ENCODE measurements around the gene COLQ.
"Not testable (repeated sequence)": the region's sequence is repeated elsewhere in the genome, so short reads cannot be mapped to it uniquely, and the experiment has no call there.

The COLQ gene

GRCh38 chr3:15427981-15428380 lies 93.5 kb downstream of the COLQ start:
- Histone ChIP-seq H3K36me3 (ENCODE audit: control insufficient read depth, insufficient read depth, low read length) (peaks cover 64% of the 10 kb centered on the region), H3K4me3 (ENCODE audit: extremely low read depth, insufficient read depth, low read length, poor library complexity, severe bottlenecking) (peak overlapping the region; percentile 95), H3K4me1 (ENCODE audit: control insufficient read depth, insufficient read depth, low read length, poor library complexity, severe bottlenecking) (peaks cover 14% of the 10 kb centered on the region), H3K9me3 (ENCODE audit: control insufficient read depth, low read length) (peaks cover 4% of the 10 kb centered on the region), H3K27ac (ENCODE audit: low read depth, low read length, severe bottlenecking) (peak overlapping the region; percentile 71)
- WGBS, 2 experiments (ENCODE audit: insufficient coverage in 2 of 2) = 0 to 2% methylated on average over 6 to 9 of the region's 11 CpGs

GRCh38 chr3:15427182-15427880 lies 94.2 kb downstream of the COLQ start, which contains the start of the genes EAF1 and METTL6:
EAF1 (plus strand) TSS chr3:15427598; CDS start chr3:15427780, 182 bp downstream.
METTL6 (minus strand) TSS chr3:15427544; CDS start chr3:15426511, 1,033 bp downstream.
- peaks cover 14% of the 10 kb centered on the region for H3K4me1 ChIP-seq (ENCODE audit: control insufficient read depth, insufficient read depth, low read length, poor library complexity, severe bottlenecking)
- H3K9me3 ChIP-seq (ENCODE audit: control insufficient read depth, low read length) = peaks cover 4% of the 10 kb centered on the region
- H3K36me3 ChIP-seq (ENCODE audit: control insufficient read depth, insufficient read depth, low read length) = peaks cover 69% of the 10 kb centered on the region
- 0 to 1% methylated on average over 51 to 52 of the region's 52 CpGs for WGBS, 2 experiments (ENCODE audit: insufficient coverage in 2 of 2)
- H3K4me3 ChIP-seq (ENCODE audit: extremely low read depth, insufficient read depth, low read length, poor library complexity, severe bottlenecking) = peak within 1 kb of the TSS; percentile 95
- peak within 1 kb of the TSS; percentile 71 for H3K27ac ChIP-seq (ENCODE audit: low read depth, low read length, severe bottlenecking)

- peaks cover 4% of the 10 kb centered on the region for H3K9me3 ChIP-seq (ENCODE audit: control insufficient read depth, low read length)
- H3K4me1 ChIP-seq (ENCODE audit: control insufficient read depth, insufficient read depth, low read length, poor library complexity, severe bottlenecking) = peaks cover 14% of the 10 kb centered on the region
- peak overlapping the region; percentile 71 for H3K27ac ChIP-seq (ENCODE audit: low read depth, low read length, severe bottlenecking)
- WGBS, 2 experiments (ENCODE audit: insufficient coverage in 2 of 2) = 46 to 55% methylated on average over 12 to 15 of the region's 16 CpGs
- H3K36me3 ChIP-seq (ENCODE audit: control insufficient read depth, insufficient read depth, low read length) = peaks cover 69% of the 10 kb centered on the region
- peak overlapping the region; percentile 95 for H3K4me3 ChIP-seq (ENCODE audit: extremely low read depth, insufficient read depth, low read length, poor library complexity, severe bottlenecking)
These were observed 94.9 kb downstream of the COLQ start for GRCh38 chr3:15426579-15427118.

- Histone ChIP-seq H3K36me3 (ENCODE audit: control insufficient read depth, insufficient read depth, low read length) (peaks cover 70% of the 10 kb centered on the region), H3K9me3 (ENCODE audit: control insufficient read depth, low read length) (no peaks in the 10 kb centered on the region), H3K4me3 (ENCODE audit: extremely low read depth, insufficient read depth, low read length, poor library complexity, severe bottlenecking) (no peak overlapping the region), H3K27ac (ENCODE audit: low read depth, low read length, severe bottlenecking) (no peak overlapping the region), H3K4me1 (ENCODE audit: control insufficient read depth, insufficient read depth, low read length, poor library complexity, severe bottlenecking) (peaks cover 3% of the 10 kb centered on the region)
- 93 to 100% methylated on average over 3 to 4 of the region's 4 CpGs for WGBS, 2 experiments (ENCODE audit: insufficient coverage in 2 of 2)
These were observed 100.6 kb downstream of the COLQ start for GRCh38 chr3:15420871-15421270.

- H3K9me3 ChIP-seq (ENCODE audit: control insufficient read depth, low read length); H3K27ac ChIP-seq (ENCODE audit: low read depth, low read length, severe bottlenecking); H3K4me3 ChIP-seq (ENCODE audit: extremely low read depth, insufficient read depth, low read length, poor library complexity, severe bottlenecking); H3K4me1 ChIP-seq (ENCODE audit: control insufficient read depth, insufficient read depth, low read length, poor library complexity, severe bottlenecking): not testable (repeated sequence)
- peaks cover 71% of the 10 kb centered on the region for H3K36me3 ChIP-seq (ENCODE audit: control insufficient read depth, insufficient read depth, low read length)
- 87 to 96% methylated on average over 4 to 5 of the region's 7 CpGs for WGBS, 2 experiments (ENCODE audit: insufficient coverage in 2 of 2)
These were observed 110.5 kb downstream of the COLQ start for GRCh38 chr3:15410966-15411365.

DNA sequence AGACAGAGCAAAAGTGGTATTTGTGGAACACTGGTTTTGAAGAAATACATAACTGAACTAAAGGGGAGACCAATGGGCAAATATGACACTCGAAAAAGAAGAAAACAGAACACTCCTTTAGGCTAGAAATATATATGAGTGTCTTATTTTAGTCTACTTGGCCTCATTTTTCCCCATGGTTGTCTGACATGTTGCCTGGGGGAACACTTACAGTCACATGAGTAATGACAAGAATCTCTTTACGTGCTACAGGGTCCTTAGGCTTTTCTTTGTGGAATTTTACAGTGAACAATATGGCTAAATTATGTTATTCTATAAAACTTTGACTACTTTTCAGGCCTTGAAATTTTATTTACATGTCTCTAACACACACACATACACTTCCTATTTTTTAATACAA lies 111.7 kb downstream of the COLQ start:
- no peaks in the 10 kb centered on the region for H3K4me1 ChIP-seq (ENCODE audit: control insufficient read depth, insufficient read depth, low read length, poor library complexity, severe bottlenecking)
- peaks cover 59% of the 10 kb centered on the region for H3K36me3 ChIP-seq (ENCODE audit: control insufficient read depth, insufficient read depth, low read length)
- WGBS, 2 experiments (ENCODE audit: insufficient coverage in 2 of 2) = 100% methylated on average over 1 of the region's 2 CpGs; no CpG with 5 or more reads in 1 of the 2 experiments
- no peaks in the 10 kb centered on the region for H3K9me3 ChIP-seq (ENCODE audit: control insufficient read depth, low read length)
- no peak overlapping the region for H3K27ac ChIP-seq (ENCODE audit: low read depth, low read length, severe bottlenecking)
- no peak overlapping the region for H3K4me3 ChIP-seq (ENCODE audit: extremely low read depth, insufficient read depth, low read length, poor library complexity, severe bottlenecking)

GRCh38 chr3:15409239-15409638 lies 112.3 kb downstream of the COLQ start:
- WGBS, 2 experiments (ENCODE audit: insufficient coverage in 2 of 2) = 90 to 100% methylated on average over 1 to 3 of the region's 3 CpGs

DNA sequence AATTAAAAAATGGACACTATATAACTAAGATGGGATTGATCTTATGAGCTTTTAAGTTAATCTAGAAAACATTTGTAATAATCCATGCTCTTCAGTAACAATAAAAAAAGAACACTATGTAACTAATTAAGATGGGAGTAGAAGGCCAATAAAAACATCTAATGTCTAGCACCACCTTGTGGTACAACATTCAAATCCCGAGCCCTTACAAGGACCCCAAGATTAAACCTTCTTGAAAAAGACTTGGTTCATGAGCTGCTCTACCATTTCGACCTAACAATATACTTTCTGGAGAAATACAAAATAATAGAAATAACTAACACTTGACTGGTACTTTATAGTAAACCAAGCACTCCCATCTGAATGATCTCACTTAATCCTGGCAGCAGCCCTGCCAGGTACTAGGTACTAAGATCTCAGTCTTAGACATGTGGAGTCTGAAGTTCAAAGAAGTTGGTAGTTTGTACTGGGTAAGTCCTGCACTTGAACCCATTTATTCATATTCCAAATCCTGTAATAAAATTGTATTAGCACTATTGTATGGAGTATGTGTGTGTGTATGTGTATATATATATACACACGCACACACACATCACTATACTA lies 116.0 kb downstream of the COLQ start:
- Histone ChIP-seq H3K27ac (ENCODE audit: low read depth, low read length, severe bottlenecking) (no peak overlapping the region), H3K4me3 (ENCODE audit: extremely low read depth, insufficient read depth, low read length, poor library complexity, severe bottlenecking) (no peak overlapping the region), H3K9me3 (ENCODE audit: control insufficient read depth, low read length) (no peaks in the 10 kb centered on the region), H3K4me1 (ENCODE audit: control insufficient read depth, insufficient read depth, low read length, poor library complexity, severe bottlenecking) (no peaks in the 10 kb centered on the region), H3K36me3 (ENCODE audit: control insufficient read depth, insufficient read depth, low read length) (peaks cover 17% of the 10 kb centered on the region)
- WGBS, 2 experiments (ENCODE audit: insufficient coverage in 2 of 2) = 17% methylated on average over 1 of the region's 3 CpGs; no CpG with 5 or more reads in 1 of the 2 experiments

More at GRCh38 chr3:15409239-15409638, 112.3 kb downstream of the COLQ start:
- Histone ChIP-seq H3K4me3 (ENCODE audit: extremely low read depth, insufficient read depth, low read length, poor library complexity, severe bottlenecking) (no peak overlapping the region), H3K27ac (ENCODE audit: low read depth, low read length, severe bottlenecking) (no peak overlapping the region), H3K36me3 (ENCODE audit: control insufficient read depth, insufficient read depth, low read length) (peaks cover 54% of the 10 kb centered on the region), H3K4me1 (ENCODE audit: control insufficient read depth, insufficient read depth, low read length, poor library complexity, severe bottlenecking) (no peaks in the 10 kb centered on the region), H3K9me3 (ENCODE audit: control insufficient read depth, low read length) (no peaks in the 10 kb centered on the region)

DNA sequence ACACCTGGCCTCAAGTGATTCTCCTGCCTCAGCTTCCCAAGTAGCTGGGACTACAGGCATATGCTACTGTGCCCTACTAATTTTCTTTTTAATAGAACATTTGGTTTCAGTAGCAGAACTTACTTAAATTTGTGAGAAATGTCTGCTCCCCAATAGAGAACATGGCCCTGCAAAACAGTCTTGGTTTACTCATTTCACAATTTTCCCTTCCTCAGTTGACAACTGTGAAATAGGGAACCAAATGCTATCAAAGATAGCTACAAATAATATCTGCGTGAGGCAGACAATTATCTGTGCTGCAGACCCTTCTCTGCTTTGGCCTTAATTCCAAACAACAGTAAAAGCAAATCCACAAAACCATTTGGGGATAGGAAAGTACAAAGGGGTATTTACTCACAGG lies 116.7 kb downstream of the COLQ start:
- no peaks in the 10 kb centered on the region for H3K4me1 ChIP-seq (ENCODE audit: control insufficient read depth, insufficient read depth, low read length, poor library complexity, severe bottlenecking)
- no peak overlapping the region for H3K4me3 ChIP-seq (ENCODE audit: extremely low read depth, insufficient read depth, low read length, poor library complexity, severe bottlenecking)
- H3K27ac ChIP-seq (ENCODE audit: low read depth, low read length, severe bottlenecking) = no peak overlapping the region
- no peaks in the 10 kb centered on the region for H3K9me3 ChIP-seq (ENCODE audit: control insufficient read depth, low read length)
- 100% methylated on average over 1 of the region's 1 CpG for WGBS, 2 experiments (ENCODE audit: insufficient coverage in 2 of 2)
- H3K36me3 ChIP-seq (ENCODE audit: control insufficient read depth, insufficient read depth, low read length) = peaks cover 12% of the 10 kb centered on the region

GRCh38 chr3:15403965-15404364 lies 117.5 kb downstream of the COLQ start:
- Histone ChIP-seq H3K4me1 (ENCODE audit: control insufficient read depth, insufficient read depth, low read length, poor library complexity, severe bottlenecking) (no peaks in the 10 kb centered on the region), H3K4me3 (ENCODE audit: extremely low read depth, insufficient read depth, low read length, poor library complexity, severe bottlenecking) (no peak overlapping the region), H3K9me3 (ENCODE audit: control insufficient read depth, low read length) (no peaks in the 10 kb centered on the region), H3K27ac (ENCODE audit: low read depth, low read length, severe bottlenecking) (no peak overlapping the region), H3K36me3 (ENCODE audit: control insufficient read depth, insufficient read depth, low read length) (peaks cover 4% of the 10 kb centered on the region)
- 90% methylated on average over 1 of the region's 3 CpGs; no CpG with 5 or more reads in 1 of the 2 experiments for WGBS, 2 experiments (ENCODE audit: insufficient coverage in 2 of 2)
